GM18519 (cell line): Measurements from ENCODE around the gene TMEM239.
"Not testable (repeated sequence)": the region's sequence is repeated elsewhere in the genome, so short reads cannot be mapped to it uniquely, and the experiment has no call there.

ENCODE experiments used
- ATAC-seq: cut with Tn5 transposase; IDR thresholded peaks from one replicate; pipeline ENCODE4 v1.9.1; 2021; ENCODE audit warnings: mild to moderate bottlenecking, moderate library complexity; ENCODE audit not compliant: unreplicated experiment, low FRiP score

Gene TMEM239

DNA sequence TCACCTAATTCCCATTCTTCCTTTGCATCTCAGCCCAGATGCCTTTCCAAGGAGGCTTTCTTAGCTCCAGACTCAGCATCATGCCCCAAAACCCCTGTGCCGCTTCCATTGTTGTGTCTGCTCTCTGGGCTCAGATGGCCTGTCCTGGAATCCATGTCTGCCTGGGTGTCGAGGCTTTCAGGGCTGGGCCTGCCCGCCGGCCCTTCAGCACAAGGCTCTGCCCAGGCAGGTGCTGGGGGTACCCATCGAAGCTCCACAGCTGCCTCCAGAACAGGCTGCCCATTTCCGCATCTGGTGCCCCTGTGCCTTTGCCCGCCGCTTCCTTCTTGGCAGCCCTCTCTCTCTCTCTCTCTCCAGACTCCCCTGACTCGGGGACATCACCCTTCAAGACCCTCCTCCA, 16.9 kb upstream of the TMEM239 start:
- no peak for ATAC-seq

DNA sequence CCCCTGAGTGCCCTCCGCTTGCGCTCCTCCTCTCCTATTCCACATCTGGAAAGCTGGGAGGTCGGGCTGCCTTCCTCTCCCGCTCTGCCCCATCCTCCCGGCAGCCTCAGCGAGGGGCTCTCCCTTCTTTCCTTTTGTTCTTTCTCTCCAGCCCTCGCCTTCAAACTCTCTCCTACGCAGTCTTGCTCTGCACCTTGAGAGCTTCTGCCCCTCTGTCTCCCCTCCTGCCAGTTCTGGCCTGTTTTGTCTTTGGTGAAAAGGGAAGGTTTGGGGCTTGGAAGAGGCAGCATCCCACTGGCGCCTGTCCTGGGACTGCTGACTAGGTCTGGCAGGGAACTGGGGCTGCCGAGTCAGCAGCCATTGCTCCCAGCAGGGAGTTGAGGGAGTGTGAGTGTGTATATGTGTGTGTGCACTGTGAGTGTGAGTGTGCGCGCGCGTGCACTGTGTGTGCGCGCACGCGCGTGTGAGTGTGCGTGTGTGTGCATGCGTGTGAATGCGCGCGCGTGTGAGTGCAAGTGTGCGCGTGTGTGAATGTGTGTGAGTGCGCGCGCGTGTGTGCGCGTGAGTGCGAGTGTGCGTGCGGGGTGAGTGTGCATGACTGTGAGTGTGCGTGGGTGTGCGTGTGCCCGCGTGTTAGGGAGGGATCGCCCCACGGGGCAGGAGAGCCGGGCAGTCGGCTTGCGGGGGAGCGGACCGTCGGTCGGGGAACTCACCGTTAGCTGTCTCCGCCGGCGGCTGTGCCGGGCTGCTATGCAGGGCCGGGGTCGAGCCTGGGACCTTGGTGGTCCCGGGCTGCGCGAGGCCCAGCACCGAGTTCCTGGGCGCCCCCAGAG, 16.3 kb upstream of the TMEM239 start:
- no peak for ATAC-seq

DNA sequence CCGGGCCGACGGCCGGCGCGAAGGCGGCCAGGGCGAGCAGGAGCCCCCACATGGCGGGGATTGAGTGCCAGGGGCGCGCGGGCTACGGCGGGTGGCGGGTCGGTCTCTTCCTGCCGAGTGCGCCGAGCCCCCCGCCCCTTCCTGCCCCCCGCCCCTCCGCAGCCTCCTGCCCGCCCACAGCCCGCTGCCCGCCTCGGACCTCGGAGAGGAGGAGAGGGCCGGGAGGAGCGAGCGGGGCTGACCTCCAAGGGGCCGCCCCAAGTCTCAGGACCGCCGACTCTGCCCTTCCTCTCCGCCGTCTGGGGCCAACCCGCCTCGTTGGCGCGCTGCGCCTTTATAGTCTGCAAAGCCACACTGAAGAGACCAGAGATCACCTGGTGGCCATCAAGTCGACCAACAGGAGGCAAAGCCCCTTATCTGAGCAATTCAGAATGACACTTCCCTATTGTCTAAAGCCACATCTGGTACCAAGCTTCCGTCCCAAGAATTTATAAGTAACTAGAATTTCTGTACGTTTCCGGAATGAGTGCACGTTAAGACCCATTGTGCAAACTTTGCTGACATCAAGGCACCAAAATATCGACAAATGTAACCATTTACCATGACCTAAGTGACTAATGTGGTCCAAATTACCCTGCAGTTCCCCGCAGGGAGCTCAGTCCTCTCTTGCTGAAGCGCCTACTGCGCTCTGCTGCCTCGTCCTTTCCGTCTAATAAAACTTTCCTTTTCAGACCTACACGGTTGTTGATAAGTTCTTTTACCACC, 15.5 kb upstream of the TMEM239 start, which contains the start of gene CPXM1:
Gene CPXM1 (minus strand): TSS at position 107 of the 765 bp plus-strand sequence. CDS start 55 bp downstream, at position 52.
- ATAC-seq: no peak

GRCh38 chr20:2801286-2801728, 14.9 kb upstream of the TMEM239 start:
- ATAC-seq: no peak

DNA sequence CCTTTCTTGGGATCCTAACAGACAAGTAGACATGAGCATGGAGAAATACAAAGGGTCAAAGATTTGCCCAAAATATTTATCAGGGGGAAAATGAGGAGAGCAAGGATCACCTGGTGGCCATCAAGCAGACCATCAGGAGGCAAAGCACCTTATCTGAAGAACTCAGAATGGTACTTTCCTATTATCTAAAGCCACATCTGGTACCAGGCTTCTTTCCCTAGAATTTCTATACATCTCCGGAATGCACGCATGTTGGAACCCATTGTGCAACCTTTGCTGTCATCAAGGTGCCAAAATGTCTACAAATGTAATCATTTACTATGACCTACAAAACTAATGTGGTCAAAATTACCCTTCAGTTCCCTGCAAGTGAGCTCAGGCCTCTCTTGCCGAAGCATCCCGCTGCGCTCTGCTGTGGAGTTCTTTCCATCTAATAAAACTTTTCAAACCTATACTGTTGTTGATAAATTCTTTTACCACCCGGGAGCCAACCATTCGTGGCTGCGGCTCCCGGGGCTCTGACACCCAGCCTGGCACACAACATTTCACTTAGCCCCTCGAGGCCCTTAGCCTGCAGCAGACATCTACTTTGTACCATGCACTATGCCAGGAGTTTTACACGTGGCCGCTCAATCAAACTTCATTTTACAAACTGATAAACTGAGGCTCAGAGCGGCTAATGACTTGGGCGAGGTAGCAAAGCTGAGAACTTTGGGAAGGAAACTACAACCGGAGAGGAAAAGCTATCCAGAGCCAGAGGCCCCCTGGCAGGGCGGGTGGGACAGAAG, 11.9 kb upstream of the TMEM239 start:
- ATAC-seq: no peak

GRCh38 chr20:2804852-2805688, 11.1 kb upstream of the TMEM239 start:
- no peak for ATAC-seq

DNA sequence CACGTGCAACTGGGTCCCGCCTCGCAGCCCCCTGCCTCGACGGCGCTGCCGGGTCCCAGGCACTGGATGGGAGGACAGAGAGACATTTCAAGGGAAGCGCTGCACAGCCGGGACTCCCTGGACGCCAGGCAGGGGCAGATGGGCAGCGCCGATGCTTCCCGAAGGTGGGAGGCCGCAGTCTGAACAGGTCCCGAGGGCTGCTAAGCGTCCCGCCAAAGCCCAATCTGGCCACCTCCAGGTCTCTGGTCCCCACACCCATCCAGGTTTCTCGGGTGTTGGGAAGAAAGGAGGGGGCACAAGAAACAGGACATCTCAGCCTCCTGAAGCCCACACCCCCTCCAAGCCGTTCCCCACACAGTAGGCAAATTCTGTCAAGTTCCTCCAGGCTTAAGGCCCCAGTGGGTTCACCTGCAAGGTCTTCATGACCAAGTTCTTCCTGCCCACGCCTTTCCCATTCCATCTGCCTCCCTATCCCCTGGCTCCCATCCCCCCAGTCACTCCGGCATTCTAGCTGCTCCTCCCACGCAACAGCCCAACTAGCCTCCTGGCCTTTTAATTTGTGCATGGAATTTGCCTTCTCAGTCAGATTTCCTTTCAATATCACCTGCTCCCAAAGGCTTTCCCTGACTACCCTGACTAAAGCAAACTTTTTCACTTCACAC, 10.3 kb upstream of the TMEM239 start:
- no peak for ATAC-seq

DNA sequence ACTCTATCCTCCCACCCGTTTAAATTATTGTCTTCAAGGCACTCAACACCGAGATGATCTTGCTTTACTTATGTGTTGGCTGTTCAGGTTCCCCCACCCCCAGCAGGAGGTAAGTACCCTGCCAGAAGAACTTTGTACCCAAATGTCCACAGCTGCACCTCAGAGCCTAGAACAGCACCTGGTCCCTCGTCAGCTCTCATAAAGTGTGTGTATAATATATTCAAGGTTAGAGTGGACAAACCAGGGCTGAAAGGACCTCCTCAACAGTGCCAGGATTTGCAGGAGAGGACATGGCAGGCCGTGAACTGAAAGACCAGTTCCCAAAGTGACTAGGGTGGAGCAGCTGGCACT, 9.8 kb upstream of the TMEM239 start:
- ATAC-seq: no peak

DNA sequence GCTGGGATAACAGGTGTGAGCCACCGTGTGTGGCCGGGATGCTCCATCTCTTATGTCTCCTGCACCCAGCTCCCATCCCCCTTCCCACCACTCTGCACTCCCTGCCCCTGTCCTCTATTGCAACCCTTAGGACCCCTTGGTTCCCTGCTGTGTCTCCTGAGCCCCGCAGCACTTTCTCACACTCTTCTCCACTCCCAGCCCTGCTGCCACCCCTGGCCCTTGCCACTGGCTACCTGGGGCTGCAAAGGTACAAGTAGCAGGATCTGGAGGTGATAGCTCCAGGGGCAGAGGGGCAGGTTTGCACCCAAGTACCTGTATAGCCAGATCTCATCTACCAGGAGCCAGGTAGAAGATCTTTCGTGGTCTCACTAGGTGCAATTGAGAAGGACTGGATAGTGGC, 9.1 kb upstream of the TMEM239 start:
- no peak for ATAC-seq

- ATAC-seq: not testable (repeated sequence)
Measured at GRCh38 chr20:2807929-2808328, 8.2 kb upstream of the TMEM239 start.

DNA sequence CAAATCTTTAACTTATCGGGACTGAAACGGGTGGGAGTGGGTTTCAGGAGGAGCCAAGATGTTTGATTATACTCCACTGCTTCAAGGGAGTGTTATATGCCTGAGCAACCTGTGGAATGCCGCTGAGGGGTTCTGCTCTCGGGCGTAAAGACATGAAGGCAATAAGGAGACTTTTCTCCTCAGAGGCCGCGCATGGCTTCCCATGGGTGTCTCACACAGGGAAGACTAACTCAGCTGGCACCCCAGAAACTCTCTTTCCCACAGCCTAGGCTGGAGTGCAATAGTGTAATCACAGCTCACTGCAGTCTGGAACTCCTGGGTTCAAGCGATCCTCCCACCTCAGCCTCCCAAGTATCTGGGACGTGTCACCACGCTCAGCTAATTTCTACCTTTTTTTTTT, 6.5 kb upstream of the TMEM239 start:
- ATAC-seq: no peak

- no peak for ATAC-seq
Measured at GRCh38 chr20:2812189-2812588, 4.0 kb upstream of the TMEM239 start.

- no peak for ATAC-seq
Measured at GRCh38 chr20:2814076-2814475, 2.1 kb upstream of the TMEM239 start.

- no peak for ATAC-seq
Measured at GRCh38 chr20:2814587-2815051, 1.5 kb upstream of the TMEM239 start, which contains the start of gene C20orf141. TSS of gene C20orf141 (plus strand) at chr20:2814987. CDS start at chr20:2815185, 198 bp downstream.

- no peak for ATAC-seq
Measured at GRCh38 chr20:2815242-2815900, 793 bp upstream of the TMEM239 start.

DNA sequence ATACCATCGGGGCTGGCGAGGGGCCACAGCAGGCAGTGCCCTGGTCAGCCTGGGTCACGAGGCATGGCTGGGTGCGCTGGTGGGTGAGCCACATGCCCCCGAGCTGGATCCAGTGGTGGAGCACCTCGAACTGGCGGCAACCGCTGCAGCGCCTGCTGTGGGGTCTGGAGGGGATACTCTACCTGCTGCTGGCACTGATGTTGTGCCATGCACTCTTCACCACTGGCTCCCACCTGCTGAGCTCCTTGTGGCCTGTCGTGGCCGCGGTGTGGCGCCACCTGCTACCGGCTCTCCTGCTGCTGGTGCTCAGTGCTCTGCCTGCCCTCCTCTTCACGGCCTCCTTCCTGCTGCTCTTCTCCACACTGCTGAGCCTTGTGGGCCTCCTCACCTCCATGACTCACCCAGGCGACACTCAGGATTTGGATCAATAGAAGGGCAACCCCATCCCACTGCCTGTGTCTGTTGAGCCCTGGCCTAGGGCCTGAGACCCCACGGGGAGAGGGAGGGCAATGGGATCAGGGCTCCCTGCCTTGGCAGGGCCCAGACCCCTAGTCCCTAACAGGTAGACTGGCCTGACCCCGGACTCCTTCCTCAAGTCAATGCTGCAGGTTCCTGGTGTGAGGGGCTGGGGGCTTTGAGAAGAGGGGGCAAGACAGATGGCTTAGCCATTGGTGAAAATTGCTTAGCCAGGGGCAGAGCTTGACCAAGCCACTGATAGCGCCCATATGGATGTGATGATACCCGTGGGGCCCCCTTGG, 598 bp downstream of the TMEM239 start:
- ATAC-seq: no peak

GRCh38 chr20:2817341-2817726, 1.2 kb downstream of the TMEM239 start:
- ATAC-seq: no peak
